HPDE6-E6E7 (cell line): Measurements from ENCODE around the gene SFT2D1.

Experiments used
- DNase-seq: peaks from one replicate; pipeline ENCODE4 v3.0.0; 2011; ENCODE audit warnings: missing footprints; ENCODE audit errors: extremely low spot score

The SFT2D1 gene

GRCh38 chr6:166277892-166278578 lies 64.3 kb downstream of the SFT2D1 start:
- DNase-seq: no peak

- DNase-seq: no peak
Measured at GRCh38 chr6:166277018-166277417, 65.3 kb downstream of the SFT2D1 start.

GRCh38 chr6:166275714-166276166 lies 66.6 kb downstream of the SFT2D1 start:
- DNase-seq: peak; percentile 60

GRCh38 chr6:166274739-166275370 lies 67.5 kb downstream of the SFT2D1 start:
- no peak for DNase-seq

GRCh38 chr6:166274163-166274562 lies 68.2 kb downstream of the SFT2D1 start:
- DNase-seq: no peak

- no peak for DNase-seq
Measured at GRCh38 chr6:166271376-166271765, 71.0 kb downstream of the SFT2D1 start.

- DNase-seq: no peak
Measured at GRCh38 chr6:166270706-166271375, 71.5 kb downstream of the SFT2D1 start.
